ENCODE measurements around the gene NECAB2.

The NECAB2 gene

DNA sequence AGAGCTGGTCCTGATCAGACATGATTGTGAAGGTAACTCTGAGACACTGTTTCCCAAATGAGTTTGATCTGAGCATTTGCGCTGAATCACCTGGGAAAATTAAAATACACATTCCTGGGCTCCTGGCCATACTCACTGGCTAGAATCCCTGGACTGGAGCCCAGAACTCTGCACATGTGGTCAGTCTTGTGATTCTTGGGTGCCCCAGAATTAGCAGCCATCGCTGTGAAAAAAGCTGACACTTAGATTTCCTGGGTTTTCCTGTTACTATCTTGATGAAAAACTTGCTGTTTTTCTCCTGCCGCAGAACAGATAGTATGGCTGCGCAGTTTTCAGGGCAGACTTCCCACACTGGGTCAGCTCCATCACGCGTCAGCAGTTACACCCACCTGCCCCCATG, 24.6 kb downstream of the NECAB2 start:
- peak; percentile 46 for DNase-seq (ENCODE audit: low spot score)

DNA sequence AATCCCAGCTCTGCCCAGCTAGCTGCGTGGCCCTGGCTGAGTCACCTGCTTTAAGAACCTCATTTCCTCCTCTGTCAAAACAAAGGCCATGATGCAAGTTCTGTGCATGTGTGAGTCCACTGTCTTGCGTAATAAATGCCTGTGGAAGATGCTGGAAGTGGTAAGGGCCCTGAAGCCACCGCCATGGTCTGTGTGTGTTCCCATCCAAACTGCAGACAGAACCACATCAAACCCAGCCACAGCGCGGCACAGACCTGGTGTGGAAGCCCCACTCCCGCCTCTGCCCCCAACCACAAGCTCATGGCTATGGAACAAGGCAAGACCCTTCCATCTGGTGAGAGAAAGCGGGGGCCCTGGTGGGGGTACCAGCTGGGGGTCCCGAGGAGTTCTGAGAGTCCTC, 26.0 kb downstream of the NECAB2 start:
- DNase-seq (ENCODE audit: low spot score): peak; percentile 92

DNA sequence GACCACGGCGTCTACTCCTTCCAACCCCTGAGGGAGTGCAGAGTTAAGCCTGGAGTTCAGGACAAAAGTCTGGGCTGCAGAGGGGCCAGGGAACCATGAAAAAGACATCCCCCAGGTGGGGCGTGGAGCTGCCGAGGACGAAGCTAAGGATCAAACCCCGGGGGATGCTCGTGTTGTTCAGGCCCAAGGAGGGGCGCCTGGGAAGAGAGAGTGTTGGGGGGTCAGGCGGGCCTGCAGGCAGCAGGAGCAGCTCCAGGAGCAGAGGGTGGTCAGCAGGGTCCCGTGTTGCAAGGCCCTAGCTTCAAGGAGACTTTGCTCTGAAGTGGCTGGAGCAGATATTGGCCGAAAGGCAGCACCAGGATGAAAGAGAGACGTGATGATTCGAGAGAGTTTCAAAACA, 26.7 kb downstream of the NECAB2 start:
- no peak for DNase-seq (ENCODE audit: low spot score)

- peak; percentile 40 for DNase-seq (ENCODE audit: low spot score)
These were observed 27.7 kb downstream of the NECAB2 start for GRCh38 chr16:83995754-83996153.

GRCh38 chr16:83996481-83997252, 28.6 kb downstream of the NECAB2 start:
- no peak for DNase-seq (ENCODE audit: low spot score)

- no peak for DNase-seq (ENCODE audit: low spot score)
These were observed 30.0 kb downstream of the NECAB2 start for GRCh38 chr16:83998091-83998490.

- no peak for DNase-seq (ENCODE audit: low spot score)
These were observed 33.1 kb downstream of the NECAB2 start for GRCh38 chr16:84000989-84001642.

DNA sequence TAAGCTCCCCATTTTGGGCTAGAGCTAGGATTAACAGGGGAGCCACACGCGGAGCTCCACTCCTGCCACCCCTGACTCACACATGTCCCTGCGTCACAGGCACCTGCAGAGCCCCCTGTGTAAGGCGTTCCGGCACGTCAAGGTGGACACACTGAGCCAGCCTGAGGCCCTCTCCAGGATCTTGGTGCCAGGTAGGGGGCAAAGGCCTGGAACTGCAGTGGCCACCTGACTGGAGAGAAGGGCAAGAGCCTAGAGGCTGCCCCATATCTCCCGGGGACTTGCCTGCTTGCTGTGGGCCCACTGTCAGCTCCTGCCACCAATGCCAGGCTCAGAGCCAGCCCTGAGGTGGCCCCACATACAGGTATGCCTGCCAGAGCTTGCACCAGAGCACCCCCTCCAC, 33.7 kb downstream of the NECAB2 start:
- DNase-seq (ENCODE audit: low spot score): no peak

GRCh38 chr16:84003038-84003437, 35.0 kb downstream of the NECAB2 start:
- DNase-seq (ENCODE audit: low spot score): no peak

- DNase-seq (ENCODE audit: low spot score): no peak
These were observed 36.4 kb downstream of the NECAB2 start for GRCh38 chr16:84004442-84004841.

GRCh38 chr16:84005391-84005790, 37.3 kb downstream of the NECAB2 start:
- no peak for DNase-seq (ENCODE audit: low spot score)

- no peak for DNase-seq (ENCODE audit: low spot score)
These were observed 39.5 kb downstream of the NECAB2 start for GRCh38 chr16:84007520-84007919.

DNA sequence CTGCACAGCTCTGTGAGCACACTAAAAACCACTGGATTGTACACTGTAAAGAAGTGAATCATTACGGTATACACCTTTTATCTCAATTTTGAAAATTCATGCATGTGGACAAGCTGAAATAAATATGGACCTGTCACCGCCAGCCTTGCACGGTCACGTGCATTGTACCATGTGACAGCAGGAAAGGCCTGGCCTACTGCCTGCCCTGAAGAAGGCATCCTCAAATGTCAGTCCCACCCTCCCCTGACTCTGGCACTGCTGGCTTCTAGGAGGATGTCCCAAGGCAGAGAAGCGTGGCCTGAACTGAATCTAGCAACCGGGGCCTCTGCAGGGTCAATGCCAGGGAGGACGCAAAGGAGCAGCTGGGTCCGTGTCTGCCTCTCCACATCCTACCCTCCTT, 39.9 kb downstream of the NECAB2 start:
- no peak for DNase-seq (ENCODE audit: low spot score)

- DNase-seq (ENCODE audit: low spot score): no peak
These were observed 41.2 kb downstream of the NECAB2 start for GRCh38 chr16:84009282-84009681.

DNA sequence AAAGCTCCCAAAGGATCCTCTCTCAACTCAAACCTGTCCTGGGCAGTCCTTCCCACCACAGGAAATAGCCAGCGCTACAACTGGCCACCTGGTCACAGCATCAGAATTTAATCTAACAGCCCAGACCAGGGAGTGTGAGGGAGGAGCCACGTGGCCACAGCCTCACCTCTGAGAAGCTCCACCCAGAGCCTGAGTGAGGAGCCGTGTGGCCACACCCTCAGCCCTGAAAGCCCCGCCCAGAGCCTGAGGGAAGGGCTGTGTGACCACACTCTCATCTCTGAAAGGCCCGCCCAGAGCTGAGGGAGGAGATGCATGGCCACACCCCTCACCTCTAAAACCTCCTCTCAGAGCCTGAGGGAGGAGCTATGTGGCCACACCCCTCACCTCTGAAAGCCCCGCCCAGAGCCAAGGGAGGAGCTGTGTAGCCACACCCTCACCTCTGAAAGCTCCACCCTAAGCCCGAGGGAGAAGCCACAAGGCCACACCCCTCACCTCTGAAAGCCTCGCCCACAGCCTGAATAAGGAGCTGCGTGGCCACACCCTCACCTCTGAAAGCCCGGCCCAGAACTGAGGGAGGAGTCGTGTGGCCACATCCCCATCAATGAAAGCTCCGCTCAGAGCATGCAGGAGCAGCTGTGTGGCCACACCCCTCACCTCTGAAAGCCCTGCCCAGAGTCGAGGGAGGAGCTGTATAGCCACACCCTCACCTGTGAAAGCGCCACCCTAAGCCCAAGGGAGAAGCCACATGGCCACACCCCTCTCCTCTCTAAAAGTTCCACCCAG, 45.9 kb downstream of the NECAB2 start:
- peak; percentile 44 for DNase-seq (ENCODE audit: low spot score)

DNA sequence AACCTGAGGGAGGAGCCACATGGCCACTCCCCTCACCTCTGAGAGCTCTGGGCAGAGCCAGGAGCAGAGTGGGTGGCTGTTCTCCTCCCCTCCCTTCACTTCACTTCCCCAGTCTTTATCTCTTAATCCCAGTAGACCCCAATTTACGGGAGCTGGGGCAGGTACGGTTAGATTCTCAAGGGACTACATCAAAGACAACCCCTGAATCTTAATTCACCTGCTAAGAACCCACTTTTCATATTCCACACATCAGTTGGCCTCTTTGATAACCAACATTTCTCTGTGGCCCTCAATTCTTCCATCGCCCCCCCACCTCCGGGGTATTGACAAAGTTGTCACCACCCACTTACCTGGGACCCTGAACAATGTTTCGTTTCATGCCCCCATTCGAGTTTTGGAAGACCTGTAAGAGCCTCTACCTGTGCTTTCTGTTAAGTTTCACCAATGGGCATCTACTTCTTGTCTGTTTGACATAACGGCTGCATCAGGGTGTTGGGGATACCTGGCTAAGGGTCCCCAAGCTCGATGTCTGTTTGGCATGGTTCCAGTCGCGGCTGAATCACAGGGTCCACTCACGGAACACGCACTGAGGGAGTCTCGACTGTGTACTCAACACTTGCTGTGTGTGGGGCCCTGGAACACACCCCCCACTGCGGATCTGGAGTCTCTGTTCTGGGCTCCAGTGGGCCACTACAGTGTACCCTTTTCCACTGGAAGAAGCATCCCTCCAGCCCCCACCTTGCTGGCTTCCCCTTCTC, 46.7 kb downstream of the NECAB2 start:
- DNase-seq (ENCODE audit: low spot score): no peak

DNA sequence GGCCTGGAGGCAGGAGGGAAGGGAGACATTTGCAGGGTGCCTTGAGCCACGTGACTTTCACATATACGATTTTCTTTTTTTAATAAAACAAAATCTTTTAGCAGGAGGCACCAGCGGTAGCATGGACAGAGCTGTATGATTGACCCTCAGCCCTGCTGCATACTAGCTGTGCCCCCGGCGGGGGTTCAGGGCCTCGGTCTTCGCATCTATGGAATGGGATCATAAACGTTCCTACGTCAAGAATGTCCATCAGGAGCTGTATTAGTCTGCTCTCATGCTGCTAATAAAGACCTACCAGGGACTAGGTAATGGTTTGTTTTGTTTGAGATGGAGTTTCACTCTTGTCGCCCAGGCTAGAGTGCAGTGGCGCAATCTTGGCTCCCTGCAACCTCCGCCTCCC, 47.4 kb downstream of the NECAB2 start:
- no peak for DNase-seq (ENCODE audit: low spot score)

DNA sequence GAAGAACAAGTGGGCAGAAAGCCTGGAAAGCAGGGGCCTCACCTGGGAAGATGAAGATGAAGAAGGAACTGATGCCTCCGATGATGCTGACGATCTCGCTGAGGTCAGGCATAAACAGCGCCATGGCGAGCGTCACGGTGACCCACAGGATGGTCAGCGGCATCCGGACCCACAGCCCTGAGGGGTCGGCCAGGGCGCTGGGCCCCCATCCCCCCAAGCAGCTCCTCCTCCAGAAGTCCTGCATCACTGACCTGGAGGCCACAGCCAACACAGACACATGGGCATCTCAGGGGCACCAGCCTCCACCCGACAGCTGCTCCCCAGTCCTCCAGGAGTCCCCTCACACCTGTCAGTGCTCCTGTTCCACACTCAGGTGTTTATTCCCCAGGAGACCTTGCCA, 48.4 kb downstream of the NECAB2 start:
- DNase-seq (ENCODE audit: low spot score): no peak

GRCh38 chr16:84018710-84019109, 50.7 kb downstream of the NECAB2 start:
- DNase-seq (ENCODE audit: low spot score): no peak

GRCh38 chr16:84020353-84020752, 52.3 kb downstream of the NECAB2 start:
- no peak for DNase-seq (ENCODE audit: low spot score)

DNA sequence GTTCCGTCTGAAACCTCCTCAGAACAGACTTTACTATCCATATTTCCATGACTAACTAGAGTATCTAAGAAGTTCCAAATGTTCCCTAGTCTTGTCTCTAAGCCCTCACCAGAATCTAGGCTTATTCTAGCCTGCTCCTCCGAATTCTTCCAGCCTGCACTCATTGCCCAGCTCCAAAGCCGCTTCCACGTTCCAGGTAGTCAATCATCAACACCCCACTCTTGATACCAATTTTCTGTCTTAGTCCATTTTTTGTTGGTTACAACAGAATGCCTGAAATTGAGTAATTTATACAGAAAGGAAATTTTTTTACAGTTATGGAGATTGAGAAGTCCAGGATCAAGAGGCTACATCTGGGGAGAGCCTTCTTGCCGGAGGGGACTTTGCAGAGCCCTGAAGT, 53.4 kb downstream of the NECAB2 start:
- DNase-seq (ENCODE audit: low spot score): no peak

DNA sequence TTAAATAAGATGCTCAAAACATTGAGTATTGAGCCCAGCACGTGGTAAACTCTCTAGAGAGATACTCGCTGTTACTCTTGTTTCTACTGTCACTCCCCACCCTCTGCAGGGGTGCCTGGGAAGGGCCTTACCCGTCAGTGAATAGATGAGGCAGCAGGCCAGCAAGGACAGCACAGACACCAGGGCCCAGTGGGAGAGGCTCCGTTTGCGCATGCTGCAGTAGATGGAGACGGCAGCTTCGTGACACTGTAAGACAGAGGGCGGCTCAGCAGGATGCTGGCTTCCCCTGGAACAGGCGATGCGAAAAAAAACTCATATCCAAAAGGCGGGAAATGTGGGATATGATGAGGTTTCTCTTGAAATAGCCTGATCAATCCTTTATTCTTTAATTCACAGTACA, 54.6 kb downstream of the NECAB2 start:
- no peak for DNase-seq (ENCODE audit: low spot score)

All from AG20443 (cell line).